Astrocyte (in vitro differentiated cells and primary cell): ENCODE results near the gene SUPT4H1.

Source experiments
- CTCF ChIP-seq: IDR thresholded peaks from 2 replicates; pipeline ENCODE4 v1.5.1; 2011; ENCODE audit warnings: low read depth, mild to moderate bottlenecking, inconsistent platforms, low read length, moderate library complexity; ENCODE audit not compliant: insufficient read depth
- EZH2 ChIP-seq: IDR thresholded peaks from 2 replicates; pipeline ENCODE4 v1.6.1; 2012; ENCODE audit warnings: mild to moderate bottlenecking, low read length, inconsistent platforms; ENCODE audit not compliant: insufficient read depth

- TF ChIP-seq CTCF: no peak
- TF ChIP-seq EZH2: no peak
Observed at GRCh38 chr17:58345500-58345899, 6.5 kb downstream of the SUPT4H1 start.
